OCI-LY3 (cell line): ENCODE data around the gene ZNRD2.
A peak's percentile ranks its signal among the peaks of the same experiment; 100 is the strongest.

ENCODE experiments used
- H2AFZ ChIP-seq: fragments of 200-600, 300-600 bp; shearing (Covaris generic); 2 replicates; pipeline ENCODE4 v1.6.0; 2014; ENCODE audit warnings: antibody characterized with exemption, low read depth, low read length
- H3K27ac ChIP-seq: fragments of 200-600, 300-600 bp; sonication (generic); 2 replicates; pipeline ENCODE4 v1.5.1; 2014; ENCODE audit warnings: mild to moderate bottlenecking, low read length, moderate library complexity, mixed read lengths
- H3K27me3 ChIP-seq: fragments of 200-600, 300-600 bp; sonication (generic); 2 replicates; pipeline ENCODE4 v1.6.1; 2014; ENCODE audit warnings: low read depth, low read length, mixed read lengths
- H3K36me3 ChIP-seq: fragments of 200-600, 300-600 bp; sonication (generic); replicated peaks from 2 replicates; pipeline ENCODE3; 2014; ENCODE audit warnings: low read depth, low read length, mixed read lengths
- H3K4me1 ChIP-seq: fragments of 300-600, 200-600 bp; sonication (generic); 2 replicates; pipeline ENCODE4 v1.6.1; 2014; ENCODE audit warnings: low read length, mixed read lengths
- H3K4me2 ChIP-seq: fragments of 200-600, 300-600 bp; sonication (generic); 2 replicates; pipeline ENCODE4 v1.6.1; 2014; ENCODE audit warnings: low read length, mixed read lengths
- H3K4me3 ChIP-seq: fragments of 300-600, 200-600 bp; sonication (generic); 2 replicates; pipeline ENCODE4 v1.5.1; 2014; ENCODE audit warnings: antibody characterized with exemption, mild to moderate bottlenecking, low read length, moderate library complexity
- H3K79me2 ChIP-seq: fragments of 300-600, 200-600 bp; shearing (Covaris generic); 2 replicates; pipeline ENCODE4 v1.6.1; 2014; ENCODE audit warnings: mild to moderate bottlenecking, low read length, mixed read lengths
- H3K9ac ChIP-seq: fragments of 300-600, 200-600 bp; shearing (Covaris generic); 2 replicates; pipeline ENCODE4 v1.6.0; 2014; ENCODE audit warnings: mild to moderate bottlenecking, low read length, moderate library complexity
- H3K9me3 ChIP-seq: fragments of 200-600, 300-600 bp; shearing (Covaris generic); 2 replicates; pipeline ENCODE4 v1.6.1; 2014; ENCODE audit warnings: low read length, mixed read lengths; ENCODE audit not compliant: insufficient read depth
- H4K20me1 ChIP-seq: fragments of 200-600, 300-600 bp; sonication (generic); 2 replicates; pipeline ENCODE4 v1.6.1; 2016; ENCODE audit warnings: low read length, mixed read lengths; ENCODE audit not compliant: insufficient read depth
- EZH2phosphoT487 ChIP-seq: fragments of 200-600 bp; shearing (Covaris generic); IDR thresholded peaks from 2 replicates; pipeline ENCODE4 v1.6.1; 2018; ENCODE audit warnings: antibody characterized with exemption, mixed run types, low read depth
- TF ChIP-seq, protein P1 (sequence below): fragments of 200-600, 300-600 bp; sonication (generic); IDR thresholded peaks from 2 replicates; pipeline ENCODE4 v1.5.1; 2014; ENCODE audit warnings: antibody characterized with exemption, low read length, low read depth

ZNRD2 gene

DNA sequence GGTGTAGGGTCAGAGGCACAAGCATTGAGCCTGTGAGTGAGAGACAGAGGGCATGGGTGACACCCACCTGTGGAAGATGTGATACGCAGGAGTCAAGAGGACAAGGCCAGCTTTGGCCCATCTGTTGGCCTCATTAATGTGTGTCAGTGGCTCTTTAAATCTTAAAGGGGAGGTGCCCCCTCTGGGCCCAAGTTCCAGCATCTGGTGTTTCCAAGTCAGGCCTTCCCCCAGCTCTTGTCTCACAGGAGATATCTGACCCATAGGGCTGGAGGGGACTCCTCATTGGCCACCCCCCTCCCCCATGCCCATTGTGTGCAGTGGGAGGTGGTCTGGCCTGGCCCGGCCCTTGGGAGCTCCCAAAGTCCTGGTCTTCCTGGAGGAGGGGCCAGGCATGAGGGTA, 16.4 kb downstream of the ZNRD2 start:
- peak overlapping the region; percentile 84 for H3K4me2 ChIP-seq
- peak overlapping the region; percentile 93 for H3K27ac ChIP-seq
- no peak for TF ChIP-seq EZH2phosphoT487
- TF ChIP-seq, protein P1, sequence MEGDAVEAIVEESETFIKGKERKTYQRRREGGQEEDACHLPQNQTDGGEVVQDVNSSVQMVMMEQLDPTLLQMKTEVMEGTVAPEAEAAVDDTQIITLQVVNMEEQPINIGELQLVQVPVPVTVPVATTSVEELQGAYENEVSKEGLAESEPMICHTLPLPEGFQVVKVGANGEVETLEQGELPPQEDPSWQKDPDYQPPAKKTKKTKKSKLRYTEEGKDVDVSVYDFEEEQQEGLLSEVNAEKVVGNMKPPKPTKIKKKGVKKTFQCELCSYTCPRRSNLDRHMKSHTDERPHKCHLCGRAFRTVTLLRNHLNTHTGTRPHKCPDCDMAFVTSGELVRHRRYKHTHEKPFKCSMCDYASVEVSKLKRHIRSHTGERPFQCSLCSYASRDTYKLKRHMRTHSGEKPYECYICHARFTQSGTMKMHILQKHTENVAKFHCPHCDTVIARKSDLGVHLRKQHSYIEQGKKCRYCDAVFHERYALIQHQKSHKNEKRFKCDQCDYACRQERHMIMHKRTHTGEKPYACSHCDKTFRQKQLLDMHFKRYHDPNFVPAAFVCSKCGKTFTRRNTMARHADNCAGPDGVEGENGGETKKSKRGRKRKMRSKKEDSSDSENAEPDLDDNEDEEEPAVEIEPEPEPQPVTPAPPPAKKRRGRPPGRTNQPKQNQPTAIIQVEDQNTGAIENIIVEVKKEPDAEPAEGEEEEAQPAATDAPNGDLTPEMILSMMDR, result no peak
- H4K20me1 ChIP-seq, result no peaks in the 10 kb centered on the region
- no peaks in the 10 kb centered on the region for H3K79me2 ChIP-seq
- H3K36me3 ChIP-seq, result peaks cover 15% of the 10 kb centered on the region
- no peaks in the 10 kb centered on the region for H3K9me3 ChIP-seq
- H3K27me3 ChIP-seq, result no peaks in the 10 kb centered on the region
- H3K9ac ChIP-seq, result peak overlapping the region; percentile 6; the same call in 1 of the 2 replicates
- no peak overlapping the region for H3K4me3 ChIP-seq
- no peak overlapping the region for H2AFZ ChIP-seq
- peaks cover 48% of the 10 kb centered on the region for H3K4me1 ChIP-seq

DNA sequence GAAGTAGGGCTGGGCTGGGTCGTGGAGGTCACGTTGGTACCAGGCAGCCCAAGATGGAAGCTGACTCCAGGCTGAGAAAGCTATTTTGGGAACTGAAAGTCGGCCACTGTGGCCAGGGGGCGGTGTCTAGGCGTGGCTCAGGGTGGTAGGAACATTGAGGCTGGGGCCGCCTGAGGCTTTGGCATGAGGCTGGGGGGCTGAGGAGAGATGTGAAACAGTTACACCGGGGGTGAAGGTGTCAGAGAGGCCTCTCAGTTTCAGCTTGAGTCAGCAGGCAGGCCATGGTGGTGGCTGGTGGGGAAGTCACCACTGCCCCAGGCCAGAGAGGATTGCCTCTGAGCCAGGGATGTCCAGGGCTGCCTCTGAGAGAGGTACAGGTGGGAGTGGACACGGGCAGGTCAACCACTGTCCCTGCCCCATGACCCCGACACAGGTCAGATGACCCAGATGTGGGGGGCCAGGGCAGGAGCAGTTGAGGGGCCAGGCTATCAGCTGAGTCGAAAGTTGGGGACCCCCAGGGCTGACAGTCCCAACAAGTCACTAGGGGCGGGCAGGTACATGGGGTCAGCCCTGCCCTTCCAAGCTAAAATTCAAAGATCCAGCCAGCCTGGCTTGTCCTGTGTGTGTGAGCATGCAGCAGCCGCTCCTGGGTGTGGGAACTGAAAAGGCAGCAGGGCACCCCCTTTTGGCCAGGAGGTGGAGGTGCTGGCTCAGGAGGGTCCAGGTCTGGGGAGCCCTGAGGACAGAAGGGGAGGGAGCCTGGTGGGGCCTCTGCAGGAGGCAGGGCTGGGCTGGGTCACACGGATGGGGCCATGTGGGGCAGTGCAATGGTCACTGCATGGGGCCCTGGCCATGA, 18.1 kb downstream of the ZNRD2 start:
- Histone ChIP-seq H3K9me3 (no peaks in the 10 kb centered on the region), H3K27ac (peak overlapping the region; percentile 93), H3K4me1 (peaks cover 48% of the 10 kb centered on the region), H3K4me2 (peak overlapping the region; percentile 84), H2AFZ (no peak overlapping the region), H3K27me3 (no peaks in the 10 kb centered on the region), H3K36me3 (peaks cover 15% of the 10 kb centered on the region), H3K9ac (peak overlapping the region; percentile 71), H3K4me3 (peak overlapping the region; percentile 65), H4K20me1 (no peaks in the 10 kb centered on the region), H3K79me2 (no peaks in the 10 kb centered on the region)
- no peak for TF ChIP-seq EZH2phosphoT487
- TF ChIP-seq, protein P1, result peak; percentile 93

DNA sequence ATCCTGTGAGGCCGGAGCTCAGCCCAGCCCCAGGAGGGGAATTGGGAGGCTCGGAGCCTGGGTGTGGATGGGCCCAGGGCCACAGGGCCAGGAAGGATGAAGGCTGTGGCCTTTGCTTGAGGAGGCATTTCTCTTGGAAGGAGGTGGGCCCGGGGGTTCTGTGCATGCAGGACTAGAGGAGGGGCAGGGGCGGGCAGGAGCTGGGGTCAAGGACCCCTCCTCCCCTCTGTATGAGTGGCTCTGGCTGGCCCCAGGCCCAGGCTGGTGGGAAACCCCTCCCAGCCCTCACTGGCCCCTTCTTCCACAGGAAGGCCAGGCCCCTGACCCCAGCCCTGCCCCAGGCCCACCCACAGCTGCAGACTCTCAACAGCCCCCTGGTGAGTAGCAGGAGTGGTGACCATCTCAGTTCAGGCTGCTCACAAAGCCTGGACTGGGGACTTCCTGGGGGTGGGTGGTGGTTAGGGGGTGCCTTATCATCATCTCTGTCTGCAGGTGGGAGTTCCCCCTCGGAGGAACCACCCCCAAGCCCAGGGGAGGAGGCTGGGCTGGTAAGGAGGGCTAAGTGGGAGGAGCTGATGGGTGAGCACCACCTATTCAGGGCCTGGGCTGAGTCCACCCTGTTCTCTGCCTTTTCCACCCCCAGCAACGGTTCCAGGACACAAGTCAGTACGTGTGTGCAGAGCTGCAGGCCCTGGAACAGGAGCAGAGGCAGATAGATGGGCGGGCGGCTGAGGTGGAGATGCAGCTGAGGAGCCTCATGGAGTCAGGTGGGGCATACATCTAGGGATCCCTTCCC, 19.4 kb downstream of the ZNRD2 start:
- Histone ChIP-seq H3K36me3 (peaks cover 9% of the 10 kb centered on the region), H3K9me3 (no peaks in the 10 kb centered on the region), H3K79me2 (no peaks in the 10 kb centered on the region), H3K4me1 (peaks cover 48% of the 10 kb centered on the region), H4K20me1 (no peaks in the 10 kb centered on the region), H3K4me3 (peak overlapping the region; percentile 14; the same call in 1 of the 2 replicates), H2AFZ (no peak overlapping the region), H3K27ac (peak overlapping the region; percentile 93), H3K27me3 (no peaks in the 10 kb centered on the region), H3K4me2 (peak overlapping the region; percentile 50), H3K9ac (peak overlapping the region; percentile 28; the same call in 1 of the 2 replicates)
- TF ChIP-seq, protein P1, result no peak
- TF ChIP-seq EZH2phosphoT487, result no peak

DNA sequence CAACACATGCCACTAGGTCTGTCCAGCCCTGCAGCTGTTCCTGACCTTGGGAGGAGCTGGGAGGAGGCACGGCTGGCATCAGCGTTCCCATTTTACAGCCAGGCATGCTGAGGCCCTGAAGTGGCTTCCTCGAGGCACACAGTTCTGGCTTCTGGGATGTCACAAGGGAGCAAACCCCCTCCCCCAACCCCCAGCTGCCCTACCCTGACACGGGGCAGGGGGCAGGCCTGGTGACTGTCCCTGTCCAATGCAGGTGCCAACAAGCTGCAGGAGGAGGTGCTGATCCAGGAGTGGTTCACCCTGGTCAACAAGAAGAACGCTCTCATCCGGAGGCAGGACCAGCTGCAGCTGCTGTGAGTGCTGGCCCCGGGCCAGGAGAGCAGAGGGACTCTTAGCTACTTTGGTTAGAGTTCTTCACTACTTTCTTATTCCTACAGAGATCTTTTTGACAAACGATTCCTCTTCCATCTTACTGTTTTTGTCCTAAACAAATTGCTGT, 20.0 kb downstream of the ZNRD2 start:
- H4K20me1 ChIP-seq, result no peaks in the 10 kb centered on the region
- no peak overlapping the region for H3K9ac ChIP-seq
- H3K4me2 ChIP-seq, result peak overlapping the region; percentile 50
- H2AFZ ChIP-seq, result no peak overlapping the region
- no peak overlapping the region for H3K4me3 ChIP-seq
- H3K9me3 ChIP-seq, result no peaks in the 10 kb centered on the region
- no peaks in the 10 kb centered on the region for H3K79me2 ChIP-seq
- no peaks in the 10 kb centered on the region for H3K27me3 ChIP-seq
- H3K36me3 ChIP-seq, result peaks cover 7% of the 10 kb centered on the region
- H3K4me1 ChIP-seq, result peaks cover 48% of the 10 kb centered on the region
- no peak for TF ChIP-seq EZH2phosphoT487
- TF ChIP-seq, protein P1, result no peak
- peak overlapping the region; percentile 25 for H3K27ac ChIP-seq
